Uterus (tissue), 2 donors: Measurements from ENCODE around the gene RALGAPB.

ENCODE experiments used
- POLR2A ChIP-seq, 2 donors: fragments of 450-650 bp; IDR thresholded peaks; one replicate each; pipeline ENCODE4 v1.6.1; 2016; ENCODE audit warnings: antibody characterized with exemption in 2 of 2, mild to moderate bottlenecking in 1 of 2, moderate library complexity in 1 of 2
- TF ChIP-seq, protein P1 (sequence below), 4 experiments: fragments of 200-600 bp in 2 of 4; fragments of 450-650 bp in 2 of 4; sonication (generic) in 2 of 4; IDR thresholded peaks; one replicate each; pipeline ENCODE4 v1.5.1; 2016 to 2019; ENCODE audit warnings: antibody characterized with exemption in 4 of 4, mild to moderate bottlenecking in 2 of 4, moderate library complexity in 1 of 4

DNA sequence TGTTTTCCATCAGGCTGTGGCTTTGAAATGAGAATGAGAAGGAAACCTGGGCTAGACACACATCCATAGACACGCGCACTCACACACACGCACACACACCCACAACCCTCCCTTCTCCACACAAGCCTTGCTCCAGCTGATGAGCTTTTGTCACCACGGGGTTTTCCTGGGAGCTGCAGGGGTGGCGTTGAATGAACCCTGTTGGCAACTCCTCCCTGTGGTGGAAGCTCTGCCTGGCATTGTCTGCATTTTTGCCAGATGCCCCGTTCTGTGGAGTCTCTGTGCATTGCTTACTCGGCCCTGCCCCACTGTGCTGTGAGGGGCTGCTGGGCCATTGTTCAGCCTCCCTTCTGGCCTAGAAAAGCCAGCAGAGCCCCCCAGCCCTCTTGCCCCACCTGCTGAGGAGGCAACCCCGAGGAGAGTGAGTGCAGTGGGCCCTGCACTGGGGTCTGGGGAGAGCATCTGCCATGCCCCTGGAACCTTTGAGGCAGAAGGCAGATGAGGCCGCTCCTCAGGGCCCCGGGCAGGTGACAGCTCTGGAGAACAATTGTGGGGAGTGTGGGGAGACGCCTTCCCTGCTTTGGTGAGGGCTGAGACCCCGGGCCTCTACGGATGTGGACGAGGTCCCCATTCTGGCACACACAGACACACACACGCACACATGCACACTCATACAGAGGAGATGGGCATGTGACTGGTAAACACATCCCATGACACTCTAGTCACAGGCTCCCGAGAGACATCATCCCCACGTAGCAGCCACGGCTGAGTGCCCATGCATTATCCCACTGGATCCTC, 118.2 kb downstream of the RALGAPB start:
- TF ChIP-seq, protein P1, sequence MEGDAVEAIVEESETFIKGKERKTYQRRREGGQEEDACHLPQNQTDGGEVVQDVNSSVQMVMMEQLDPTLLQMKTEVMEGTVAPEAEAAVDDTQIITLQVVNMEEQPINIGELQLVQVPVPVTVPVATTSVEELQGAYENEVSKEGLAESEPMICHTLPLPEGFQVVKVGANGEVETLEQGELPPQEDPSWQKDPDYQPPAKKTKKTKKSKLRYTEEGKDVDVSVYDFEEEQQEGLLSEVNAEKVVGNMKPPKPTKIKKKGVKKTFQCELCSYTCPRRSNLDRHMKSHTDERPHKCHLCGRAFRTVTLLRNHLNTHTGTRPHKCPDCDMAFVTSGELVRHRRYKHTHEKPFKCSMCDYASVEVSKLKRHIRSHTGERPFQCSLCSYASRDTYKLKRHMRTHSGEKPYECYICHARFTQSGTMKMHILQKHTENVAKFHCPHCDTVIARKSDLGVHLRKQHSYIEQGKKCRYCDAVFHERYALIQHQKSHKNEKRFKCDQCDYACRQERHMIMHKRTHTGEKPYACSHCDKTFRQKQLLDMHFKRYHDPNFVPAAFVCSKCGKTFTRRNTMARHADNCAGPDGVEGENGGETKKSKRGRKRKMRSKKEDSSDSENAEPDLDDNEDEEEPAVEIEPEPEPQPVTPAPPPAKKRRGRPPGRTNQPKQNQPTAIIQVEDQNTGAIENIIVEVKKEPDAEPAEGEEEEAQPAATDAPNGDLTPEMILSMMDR (IDR thresholded peaks at IDR 0.05): no peak
- TF ChIP-seq POLR2A (IDR thresholded peaks at IDR 0.05): no peak
